ENCODE results near the gene MRPL24. TPM values are rescaled to one million over a fixed set of nuclear protein-coding genes. Genes with fewer than 3 reads are reported as not detected.
"Not testable (repeated sequence)": the region's sequence is repeated elsewhere in the genome, so short reads cannot be mapped to it uniquely, and the experiment has no call there.

MRPL24 gene
- total RNA-seq, 1 donor from 2014 or later: 25.1 TPM

DNA sequence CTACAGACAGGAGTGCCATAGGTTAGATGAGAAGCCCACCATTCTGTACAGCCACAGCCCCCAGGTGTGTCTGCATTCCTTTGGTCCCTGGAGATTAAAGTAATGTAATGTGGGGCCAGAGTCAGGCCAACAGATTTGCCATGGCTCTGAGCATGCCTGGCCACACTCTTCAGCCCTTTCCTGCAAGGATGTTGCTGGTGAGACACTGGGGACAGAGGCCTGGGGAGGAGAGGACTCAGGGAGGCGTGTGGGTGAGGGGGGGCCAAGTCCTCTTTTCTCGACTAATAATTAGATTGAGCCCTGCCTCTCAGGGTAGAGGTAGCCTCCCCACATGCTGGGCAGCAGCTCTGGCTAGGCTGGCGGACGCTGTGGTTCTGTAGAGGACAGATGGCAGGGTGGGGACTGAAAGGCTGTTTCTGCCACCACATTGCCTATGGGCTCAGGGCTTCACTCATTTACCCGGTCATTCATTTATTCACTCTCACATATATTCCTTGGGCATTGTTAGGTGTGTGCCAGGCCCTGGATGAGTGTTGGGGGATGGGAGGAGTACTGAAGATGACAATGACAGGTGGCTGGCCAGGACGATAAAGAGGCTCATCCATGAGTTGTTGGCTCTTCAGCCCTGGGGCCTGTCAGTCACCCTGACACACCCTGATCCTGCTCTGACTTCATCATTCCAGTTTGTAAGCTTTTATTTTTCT is 19.4 kb upstream of the MRPL24 start:
- H3K27ac Mint-ChIP-seq (ENCODE audit: unreplicated experiment): peak overlapping the region; percentile 93
- TF ChIP-seq CTCF (IDR thresholded peaks at IDR 0.05; ENCODE audit: partially characterized antibody, unreplicated experiment): no peak
- H3K36me3 Mint-ChIP-seq (ENCODE audit: unreplicated experiment): no peaks in the 10 kb centered on the region

DNA sequence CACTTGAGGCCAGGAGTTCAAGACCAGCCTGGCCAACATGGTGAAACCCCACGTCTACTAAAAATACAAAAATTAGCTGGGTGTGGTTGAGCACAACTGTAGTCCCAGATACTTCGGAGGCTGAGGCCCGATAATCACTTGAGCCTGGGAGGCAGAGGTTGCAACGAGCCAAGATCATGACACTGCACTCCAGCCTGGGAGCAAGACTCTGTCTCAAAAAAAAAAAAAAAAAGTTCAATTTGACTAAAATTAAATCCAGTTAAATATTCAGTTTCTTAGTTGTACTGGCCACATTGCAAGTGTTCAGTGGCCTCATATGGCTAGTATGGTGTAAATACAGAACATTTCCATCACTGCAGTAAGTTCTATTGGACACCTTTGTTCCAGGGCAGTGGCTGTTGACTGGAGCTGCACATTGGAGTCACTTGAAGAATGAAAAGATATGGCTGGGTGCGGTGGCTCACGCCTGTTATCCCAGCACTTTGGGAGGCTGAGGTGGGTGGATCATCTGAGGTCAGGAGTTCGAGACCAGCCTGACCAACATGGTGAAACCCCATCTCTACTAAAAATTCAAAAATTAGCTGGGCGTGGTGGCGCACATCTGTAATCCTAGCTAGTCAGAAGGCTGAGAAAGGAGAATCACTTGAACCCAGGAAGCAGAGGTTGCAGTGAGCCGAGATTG is 16.8 kb upstream of the MRPL24 start:
- H3K27me3 Mint-ChIP-seq (ENCODE audit: unreplicated experiment); H3K36me3 Mint-ChIP-seq (ENCODE audit: unreplicated experiment); DNase-seq; H3K27ac Mint-ChIP-seq (ENCODE audit: unreplicated experiment); H3K9me3 Mint-ChIP-seq (ENCODE audit: unreplicated experiment); H3K4me3 Mint-ChIP-seq (ENCODE audit: unreplicated experiment): not testable (repeated sequence)
- H3K4me1 Mint-ChIP-seq (ENCODE audit: low read depth, unreplicated experiment): peaks cover 21% of the 10 kb centered on the region

More for the DNA sequence above, 19.4 kb upstream of the MRPL24 start:
- Mint-ChIP-seq H3K9me3 (ENCODE audit: unreplicated experiment) (peaks cover 4% of the 10 kb centered on the region), H3K4me3 (ENCODE audit: unreplicated experiment) (peak overlapping the region; percentile 2), H3K27me3 (ENCODE audit: unreplicated experiment) (peaks cover 1% of the 10 kb centered on the region), H3K4me1 (ENCODE audit: low read depth, unreplicated experiment) (peaks cover 14% of the 10 kb centered on the region)
- DNase-seq: peak; percentile 47

- H3K27ac Mint-ChIP-seq (ENCODE audit: unreplicated experiment): no peak overlapping the region
- H3K4me1 Mint-ChIP-seq (ENCODE audit: low read depth, unreplicated experiment): peaks cover 21% of the 10 kb centered on the region
- DNase-seq: no peak
- H3K9me3 Mint-ChIP-seq (ENCODE audit: unreplicated experiment): peaks cover 5% of the 10 kb centered on the region
- no peaks in the 10 kb centered on the region for H3K36me3 Mint-ChIP-seq (ENCODE audit: unreplicated experiment)
- TF ChIP-seq CTCF (IDR thresholded peaks at IDR 0.05; ENCODE audit: partially characterized antibody, unreplicated experiment): no peak
- peaks cover 4% of the 10 kb centered on the region for H3K27me3 Mint-ChIP-seq (ENCODE audit: unreplicated experiment)
- no peak overlapping the region for H3K4me3 Mint-ChIP-seq (ENCODE audit: unreplicated experiment)
Measured at GRCh38 chr1:156756355-156756754, 15.5 kb upstream of the MRPL24 start.

DNA sequence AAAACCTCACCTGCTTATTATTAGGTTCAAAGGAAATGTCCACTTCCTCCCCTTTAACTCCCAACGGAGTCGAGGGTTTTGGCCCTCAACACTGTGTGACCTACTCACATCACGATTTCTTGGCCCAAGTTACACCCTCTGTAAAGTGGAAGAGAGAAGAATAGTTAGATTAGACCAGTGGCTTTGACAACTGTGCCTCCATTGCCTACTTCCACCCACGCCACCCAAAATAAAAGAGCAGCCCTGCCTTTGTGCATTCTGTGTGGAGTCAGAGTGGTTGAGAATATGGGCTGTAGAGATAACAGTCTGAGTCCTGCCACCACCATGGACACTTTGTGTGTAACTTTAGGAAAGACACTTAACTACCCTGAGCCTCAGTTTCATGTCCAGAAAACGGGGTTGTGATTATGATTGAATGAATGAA is 14.7 kb upstream of the MRPL24 start:
- Mint-ChIP-seq H3K4me1 (ENCODE audit: low read depth, unreplicated experiment) (peaks cover 20% of the 10 kb centered on the region), H3K27ac (ENCODE audit: unreplicated experiment) (no peak overlapping the region), H3K36me3 (ENCODE audit: unreplicated experiment) (no peaks in the 10 kb centered on the region), H3K27me3 (ENCODE audit: unreplicated experiment) (peaks cover 5% of the 10 kb centered on the region), H3K9me3 (ENCODE audit: unreplicated experiment) (peaks cover 6% of the 10 kb centered on the region), H3K4me3 (ENCODE audit: unreplicated experiment) (no peak overlapping the region)
- DNase-seq: no peak
- TF ChIP-seq CTCF (IDR thresholded peaks at IDR 0.05; ENCODE audit: partially characterized antibody, unreplicated experiment): no peak

- TF ChIP-seq CTCF (IDR thresholded peaks at IDR 0.05; ENCODE audit: partially characterized antibody, unreplicated experiment): no peak
- Mint-ChIP-seq H3K27me3 (ENCODE audit: unreplicated experiment) (peaks cover 7% of the 10 kb centered on the region), H3K27ac (ENCODE audit: unreplicated experiment) (peak overlapping the region; percentile 53), H3K4me1 (ENCODE audit: low read depth, unreplicated experiment) (peaks cover 19% of the 10 kb centered on the region), H3K9me3 (ENCODE audit: unreplicated experiment) (peaks cover 7% of the 10 kb centered on the region), H3K4me3 (ENCODE audit: unreplicated experiment) (peak overlapping the region; percentile 63), H3K36me3 (ENCODE audit: unreplicated experiment) (no peaks in the 10 kb centered on the region)
- DNase-seq: no peak
Measured at GRCh38 chr1:156754219-156754618, 13.3 kb upstream of the MRPL24 start.

Measured in glutamatergic neuron (in vitro differentiated cells).